Measurements from ENCODE around the gene NINL. TPM values are rescaled to one million over a fixed set of nuclear protein-coding genes. Genes with fewer than 3 reads are reported as not detected.
A peak's percentile ranks its signal among the peaks of the same experiment; 100 is the strongest.

Gene NINL
- total RNA-seq, 1 donor from 2014 or later: 5.0 TPM

DNA sequence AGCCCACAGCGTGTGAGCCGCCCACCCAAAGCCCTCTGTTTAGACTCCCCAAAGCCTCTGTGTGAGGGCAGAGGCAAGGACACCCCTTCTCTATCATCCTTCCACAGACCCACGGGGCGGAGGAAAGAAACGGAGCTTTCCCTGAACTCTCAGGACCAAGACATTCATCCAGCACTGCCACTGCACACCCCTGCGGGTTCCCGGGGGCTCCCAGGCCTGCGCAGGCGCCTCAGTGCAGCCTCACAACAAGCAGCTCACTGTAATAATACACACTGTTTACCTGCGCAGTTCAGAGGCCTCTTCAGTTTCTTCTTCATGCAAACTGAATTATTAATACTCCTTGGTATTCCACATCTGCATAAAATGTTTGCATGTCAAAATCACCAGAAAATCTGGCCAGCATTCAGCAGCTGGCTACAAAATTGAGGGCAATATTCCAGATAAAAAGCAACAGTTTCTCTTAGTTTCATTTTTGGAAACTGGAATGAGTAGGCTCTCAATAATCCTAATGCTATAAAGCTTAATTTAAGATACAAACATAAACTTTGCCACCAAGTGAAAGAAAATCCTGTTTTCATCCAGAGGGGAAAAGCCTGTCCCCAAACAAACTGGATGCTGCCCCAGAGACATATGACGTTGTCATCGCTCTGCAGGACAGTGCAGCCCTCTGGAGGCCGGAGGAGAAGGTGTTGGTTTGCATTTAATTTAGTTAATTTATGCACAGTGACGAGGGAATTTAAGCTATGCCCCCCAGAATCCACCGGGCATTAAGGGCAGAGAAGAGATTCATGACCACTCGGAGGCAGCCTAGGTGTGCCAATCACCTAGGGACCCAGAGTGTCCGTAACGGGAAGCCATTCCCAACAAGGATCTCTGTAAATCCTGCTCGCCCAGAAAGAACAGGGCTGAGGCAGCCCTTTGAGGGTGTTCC lies 45.3 kb downstream of the NINL start:
- Histone ChIP-seq H3K36me3 (ENCODE audit: control insufficient read depth, insufficient read depth, low read length) (no peaks in the 10 kb centered on the region), H3K4me3 (ENCODE audit: low read depth, low read length) (peak overlapping the region; percentile 19), H3K27me3 (ENCODE audit: control insufficient read depth, insufficient read depth, low read length) (no peaks in the 10 kb centered on the region)
- DNase-seq (ENCODE audit: low read depth) (peak; percentile 46), FAIRE-seq (no peak)
- TF ChIP-seq, protein P1, sequence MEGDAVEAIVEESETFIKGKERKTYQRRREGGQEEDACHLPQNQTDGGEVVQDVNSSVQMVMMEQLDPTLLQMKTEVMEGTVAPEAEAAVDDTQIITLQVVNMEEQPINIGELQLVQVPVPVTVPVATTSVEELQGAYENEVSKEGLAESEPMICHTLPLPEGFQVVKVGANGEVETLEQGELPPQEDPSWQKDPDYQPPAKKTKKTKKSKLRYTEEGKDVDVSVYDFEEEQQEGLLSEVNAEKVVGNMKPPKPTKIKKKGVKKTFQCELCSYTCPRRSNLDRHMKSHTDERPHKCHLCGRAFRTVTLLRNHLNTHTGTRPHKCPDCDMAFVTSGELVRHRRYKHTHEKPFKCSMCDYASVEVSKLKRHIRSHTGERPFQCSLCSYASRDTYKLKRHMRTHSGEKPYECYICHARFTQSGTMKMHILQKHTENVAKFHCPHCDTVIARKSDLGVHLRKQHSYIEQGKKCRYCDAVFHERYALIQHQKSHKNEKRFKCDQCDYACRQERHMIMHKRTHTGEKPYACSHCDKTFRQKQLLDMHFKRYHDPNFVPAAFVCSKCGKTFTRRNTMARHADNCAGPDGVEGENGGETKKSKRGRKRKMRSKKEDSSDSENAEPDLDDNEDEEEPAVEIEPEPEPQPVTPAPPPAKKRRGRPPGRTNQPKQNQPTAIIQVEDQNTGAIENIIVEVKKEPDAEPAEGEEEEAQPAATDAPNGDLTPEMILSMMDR (IDR thresholded peaks at IDR 0.05; ENCODE audit: insufficient read depth, low read length, severe bottlenecking): peak; percentile 51

GRCh38 chr20:25538838-25539665 lies 46.3 kb downstream of the NINL start:
- no peaks in the 10 kb centered on the region for H3K36me3 ChIP-seq (ENCODE audit: control insufficient read depth, insufficient read depth, low read length)
- H3K4me3 ChIP-seq (ENCODE audit: low read depth, low read length): no peak overlapping the region
- FAIRE-seq (no peak), DNase-seq (ENCODE audit: low read depth) (no peak)
- TF ChIP-seq, protein P1 (IDR thresholded peaks at IDR 0.05; ENCODE audit: insufficient read depth, low read length, severe bottlenecking): no peak
- no peaks in the 10 kb centered on the region for H3K27me3 ChIP-seq (ENCODE audit: control insufficient read depth, insufficient read depth, low read length)

DNA sequence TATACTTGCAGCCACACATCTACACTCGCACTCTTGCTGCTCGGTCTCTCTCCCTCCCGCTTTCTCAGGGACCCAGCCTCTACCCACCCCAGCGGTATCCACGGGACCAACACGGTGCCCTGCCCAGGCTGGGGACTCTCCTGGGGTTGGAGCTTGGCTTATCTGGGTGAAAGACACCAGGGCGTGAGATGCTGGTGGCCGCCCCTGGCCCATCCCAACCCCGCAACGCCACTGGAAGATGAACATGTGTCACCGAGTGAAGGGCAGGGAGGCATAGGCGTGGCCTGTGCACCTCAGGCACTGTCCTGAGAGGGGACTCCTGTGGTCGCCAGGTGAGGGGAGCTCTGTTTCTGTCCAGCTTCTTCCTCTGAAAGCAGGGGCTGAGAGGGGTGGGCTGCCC lies 47.4 kb downstream of the NINL start:
- Histone ChIP-seq H3K4me3 (ENCODE audit: low read depth, low read length) (no peak overlapping the region), H3K27me3 (ENCODE audit: control insufficient read depth, insufficient read depth, low read length) (no peaks in the 10 kb centered on the region), H3K36me3 (ENCODE audit: control insufficient read depth, insufficient read depth, low read length) (no peaks in the 10 kb centered on the region)
- FAIRE-seq (no peak), DNase-seq (ENCODE audit: low read depth) (no peak)
- TF ChIP-seq, protein P1 (IDR thresholded peaks at IDR 0.05; ENCODE audit: insufficient read depth, low read length, severe bottlenecking): no peak

- H3K4me3 ChIP-seq (ENCODE audit: low read depth, low read length): no peak overlapping the region
- DNase-seq (ENCODE audit: low read depth) (no peak), FAIRE-seq (no peak)
- no peaks in the 10 kb centered on the region for H3K27me3 ChIP-seq (ENCODE audit: control insufficient read depth, insufficient read depth, low read length)
- no peaks in the 10 kb centered on the region for H3K36me3 ChIP-seq (ENCODE audit: control insufficient read depth, insufficient read depth, low read length)
- TF ChIP-seq, protein P1 (IDR thresholded peaks at IDR 0.05; ENCODE audit: insufficient read depth, low read length, severe bottlenecking): no peak
These were observed 49.6 kb downstream of the NINL start for GRCh38 chr20:25535762-25536161.

- FAIRE-seq (no peak), DNase-seq (ENCODE audit: low read depth) (no peak)
- no peak overlapping the region for H3K4me3 ChIP-seq (ENCODE audit: low read depth, low read length)
- H3K36me3 ChIP-seq (ENCODE audit: control insufficient read depth, insufficient read depth, low read length): no peaks in the 10 kb centered on the region
- H3K27me3 ChIP-seq (ENCODE audit: control insufficient read depth, insufficient read depth, low read length): no peaks in the 10 kb centered on the region
- TF ChIP-seq, protein P1 (IDR thresholded peaks at IDR 0.05; ENCODE audit: insufficient read depth, low read length, severe bottlenecking): no peak
These were observed 50.5 kb downstream of the NINL start for GRCh38 chr20:25534845-25535244.

Measured in bronchial epithelial cell (primary cell).